Right atrium auricular region (tissue), 2 donors: ENCODE measurements around the gene ANO6. TPM values are rescaled to one million over a fixed set of nuclear protein-coding genes. Genes with fewer than 3 reads are reported as not detected.
A peak's percentile ranks its signal among the peaks of the same experiment; 100 is the strongest.
"Not testable (repeated sequence)": the region's sequence is repeated elsewhere in the genome, so short reads cannot be mapped to it uniquely, and the experiment has no call there.

Experiments
- DNase-seq: peaks from one replicate; pipeline ENCODE4 v3.0.0-alpha.2; 2019; ENCODE audit warnings: low spot score
- H3K27ac ChIP-seq, 2 donors: fragments of 200-600 bp; sonication (generic); 1 replicate in 1 of 2; 2 replicates in 1 of 2; pipeline ENCODE4 v1.5.1; 2016 to 2019
- H3K27me3 ChIP-seq, 2 donors: fragments of 200-600 bp; sonication (generic); one replicate each; pipeline versions ENCODE4 v1.5.1 to v1.6.0; 2017 to 2019
- H3K36me3 ChIP-seq: fragments of 200-600 bp; sonication (generic); one replicate; pipeline ENCODE4 v1.5.1; 2016
- H3K4me1 ChIP-seq, 2 donors: fragments of 200-600 bp; sonication (generic); one replicate each; pipeline versions ENCODE4 v1.5.1 to v1.6.0; 2017 to 2019
- H3K4me3 ChIP-seq, 2 donors: fragments of 200-600 bp; sonication (generic); 1 replicate in 1 of 2; 2 replicates in 1 of 2; pipeline ENCODE4 v1.5.1; 2017 to 2019; ENCODE audit warnings: mild to moderate bottlenecking in 1 of 2, moderate library complexity in 1 of 2
- H3K9me3 ChIP-seq, 2 donors: fragments of 200-600 bp; sonication (generic); one replicate each; pipeline ENCODE4 v1.5.1; 2019
- total RNA-seq, 2 donors: library from RNA; depleted of rRNA; stranded (reverse); fragments of >200 nt; gene quantifications; one replicate each; pipeline ENCODE4 v1.1.0, GENCODE V29; 2016
- TF ChIP-seq, protein P1 (sequence below), 2 donors: fragments of 200-600 bp; sonication (generic); IDR thresholded peaks; one replicate each; pipeline ENCODE4 v1.5.1; 2019; ENCODE audit warnings: antibody characterized with exemption in 2 of 2

Gene ANO6
- total RNA-seq, 2 donors from 2014 or later: 48.1 to 49.5 TPM

- Histone ChIP-seq H3K27me3 (no peaks in the 10 kb centered on the region), H3K4me1 (peaks cover 0 to 50% of the 10 kb centered on the region in 2 donors), H3K9me3 (no peaks in the 10 kb centered on the region), H3K4me3 (no peak overlapping the region), H3K36me3 (no peaks in the 10 kb centered on the region), H3K27ac (peak overlapping the region; percentile 80 to 89)
- no peak for DNase-seq
- TF ChIP-seq, protein P1, sequence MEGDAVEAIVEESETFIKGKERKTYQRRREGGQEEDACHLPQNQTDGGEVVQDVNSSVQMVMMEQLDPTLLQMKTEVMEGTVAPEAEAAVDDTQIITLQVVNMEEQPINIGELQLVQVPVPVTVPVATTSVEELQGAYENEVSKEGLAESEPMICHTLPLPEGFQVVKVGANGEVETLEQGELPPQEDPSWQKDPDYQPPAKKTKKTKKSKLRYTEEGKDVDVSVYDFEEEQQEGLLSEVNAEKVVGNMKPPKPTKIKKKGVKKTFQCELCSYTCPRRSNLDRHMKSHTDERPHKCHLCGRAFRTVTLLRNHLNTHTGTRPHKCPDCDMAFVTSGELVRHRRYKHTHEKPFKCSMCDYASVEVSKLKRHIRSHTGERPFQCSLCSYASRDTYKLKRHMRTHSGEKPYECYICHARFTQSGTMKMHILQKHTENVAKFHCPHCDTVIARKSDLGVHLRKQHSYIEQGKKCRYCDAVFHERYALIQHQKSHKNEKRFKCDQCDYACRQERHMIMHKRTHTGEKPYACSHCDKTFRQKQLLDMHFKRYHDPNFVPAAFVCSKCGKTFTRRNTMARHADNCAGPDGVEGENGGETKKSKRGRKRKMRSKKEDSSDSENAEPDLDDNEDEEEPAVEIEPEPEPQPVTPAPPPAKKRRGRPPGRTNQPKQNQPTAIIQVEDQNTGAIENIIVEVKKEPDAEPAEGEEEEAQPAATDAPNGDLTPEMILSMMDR (IDR thresholded peaks at IDR 0.05): no peak
Observed at GRCh38 chr12:45235087-45236025, 19.5 kb downstream of the ANO6 start.

GRCh38 chr12:45236383-45236782 lies 20.5 kb downstream of the ANO6 start:
- not testable (repeated sequence) for H3K36me3 ChIP-seq, H3K4me3 ChIP-seq, H3K27me3 ChIP-seq, DNase-seq, H3K27ac ChIP-seq, H3K9me3 ChIP-seq
- peaks cover 0 to 47% of the 10 kb centered on the region in 2 donors for H3K4me1 ChIP-seq

GRCh38 chr12:45242180-45242579 lies 26.3 kb downstream of the ANO6 start:
- Histone ChIP-seq H3K9me3 (no peaks in the 10 kb centered on the region), H3K4me1 (peaks cover 0 to 10% of the 10 kb centered on the region in 2 donors)
- TF ChIP-seq, protein P1 (IDR thresholded peaks at IDR 0.05): no peak

GRCh38 chr12:45243963-45244362 lies 28.1 kb downstream of the ANO6 start:
- Histone ChIP-seq H3K4me1 (peaks cover 0 to 10% of the 10 kb centered on the region in 2 donors), H3K27ac (no peak overlapping the region), H3K36me3 (no peaks in the 10 kb centered on the region), H3K4me3 (no peak overlapping the region), H3K9me3 (no peaks in the 10 kb centered on the region), H3K27me3 (no peaks in the 10 kb centered on the region)
- DNase-seq: no peak
- TF ChIP-seq, protein P1 (IDR thresholded peaks at IDR 0.05): no peak

More at GRCh38 chr12:45242180-45242579, 26.3 kb downstream of the ANO6 start:
- DNase-seq: no peak
- Histone ChIP-seq H3K4me3 (no peak overlapping the region), H3K27ac (no peak overlapping the region), H3K27me3 (no peaks in the 10 kb centered on the region), H3K36me3 (no peaks in the 10 kb centered on the region)

DNA sequence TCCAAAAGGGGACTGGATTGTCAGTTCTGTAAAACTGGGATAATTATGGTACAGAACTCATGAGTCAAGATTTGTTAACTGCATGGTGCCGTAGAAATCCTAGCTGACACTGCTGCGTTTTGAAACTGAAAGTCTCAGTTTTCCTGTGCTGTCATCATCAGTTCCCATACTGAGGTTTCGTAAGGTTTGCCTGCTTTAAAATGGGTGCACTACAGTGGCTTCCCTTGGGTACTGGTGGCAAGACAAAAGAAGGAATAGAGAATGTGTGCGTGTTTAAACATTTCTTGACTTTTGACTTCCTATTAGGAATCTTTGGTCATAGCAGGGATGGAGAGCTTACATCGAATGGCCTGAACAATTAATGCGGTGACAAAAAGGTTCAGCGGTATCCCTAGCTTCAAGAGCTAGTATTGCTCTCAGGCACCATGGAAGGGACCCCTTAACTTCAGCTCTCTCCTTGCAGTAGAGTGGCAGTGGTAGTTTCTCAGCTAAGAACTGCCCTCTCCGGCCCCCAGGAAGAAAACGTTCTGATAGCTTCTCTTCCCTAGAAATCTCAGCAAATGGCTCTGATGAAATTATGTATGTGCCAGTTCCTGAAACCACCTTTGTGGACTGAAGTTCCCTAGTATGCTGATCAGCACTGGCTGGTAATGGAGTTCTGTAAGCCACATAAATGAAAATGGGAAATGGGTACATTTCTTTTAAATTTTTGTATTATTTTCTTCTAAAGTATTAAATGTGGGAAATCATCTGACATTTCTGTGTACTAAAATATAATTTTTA lies 28.9 kb downstream of the ANO6 start:
- Histone ChIP-seq H3K27me3 (no peaks in the 10 kb centered on the region), H3K4me3 (peak overlapping the region in 1 of 2 donors; percentile 6), H3K4me1 (peaks cover 0 to 10% of the 10 kb centered on the region in 2 donors), H3K36me3 (no peaks in the 10 kb centered on the region), H3K27ac (no peak overlapping the region), H3K9me3 (no peaks in the 10 kb centered on the region)
- DNase-seq: no peak
- TF ChIP-seq, protein P1 (IDR thresholded peaks at IDR 0.05): no peak

DNA sequence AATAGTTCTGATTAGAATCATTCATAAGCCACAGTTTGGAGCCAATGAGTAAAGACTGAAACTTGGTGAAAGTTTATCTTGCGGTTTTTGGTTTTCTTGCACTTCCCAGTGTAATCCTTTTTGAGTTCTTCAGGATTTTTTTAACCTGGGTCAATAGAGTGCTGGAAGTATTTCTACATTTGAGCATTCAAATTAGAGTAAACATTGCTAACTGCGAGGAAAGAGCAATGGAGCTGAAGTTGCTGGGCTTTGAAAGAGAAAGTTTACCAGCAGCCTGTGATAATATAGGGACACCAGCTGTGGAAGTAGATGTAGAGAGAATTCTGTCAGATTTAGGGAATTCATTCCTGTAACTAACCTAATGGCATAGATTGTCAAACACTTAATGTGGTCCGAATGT lies 30.3 kb downstream of the ANO6 start:
- peaks cover 0 to 10% of the 10 kb centered on the region in 2 donors for H3K4me1 ChIP-seq
- DNase-seq: no peak
- H3K4me3 ChIP-seq: no peak overlapping the region
- H3K27ac ChIP-seq: no peak overlapping the region
- H3K27me3 ChIP-seq: no peaks in the 10 kb centered on the region
- no peaks in the 10 kb centered on the region for H3K9me3 ChIP-seq
- H3K36me3 ChIP-seq: no peaks in the 10 kb centered on the region
- TF ChIP-seq, protein P1 (IDR thresholded peaks at IDR 0.05): no peak
